H1 (cell line): ENCODE results near the gene EYA2.

Experiments
- CREB1 ChIP-seq: IDR thresholded peaks from 2 replicates; pipeline ENCODE4 v1.6.1; 2012; ENCODE audit warnings: inconsistent platforms
- PHF8 ChIP-seq: fragments of 200-600 bp; sonication (generic); conservative IDR thresholded peaks from 2 replicates; pipeline ENCODE4 v1.7.1; 2012; ENCODE audit warnings: low read depth, mild to moderate bottlenecking, inconsistent platforms, low read length, moderate library complexity
- POLR2A ChIP-seq, 2 experiments: IDR thresholded peaks; 1 replicate in 1 of 2; 2 replicates in 1 of 2; pipeline ENCODE4 v1.6.1; 2011; ENCODE audit warnings: low read depth in 2 of 2, low read length in 2 of 2, mild to moderate bottlenecking in 2 of 2; ENCODE audit errors: control extremely low read depth in 1 of 2
- POLR2AphosphoS5 ChIP-seq: IDR thresholded peaks from 2 replicates; pipeline ENCODE4 v1.6.1; 2011; ENCODE audit warnings: low read depth, low read length
- RFX5 ChIP-seq: IDR thresholded peaks from 2 replicates; pipeline ENCODE4 v1.6.1; 2011; ENCODE audit warnings: low read depth, low read length, improper control_type of control experiment, borderline replicate concordance
- RNF2 ChIP-seq: fragments of 200-900, 300-1000 bp; sonication (generic); IDR thresholded peaks from 2 replicates; pipeline ENCODE4 v1.7.1; 2016; ENCODE audit warnings: borderline replicate concordance, low read depth, mild to moderate bottlenecking, antibody characterized with exemption, low read length; ENCODE audit not compliant: poor library complexity, severe bottlenecking; ENCODE audit errors: missing control alignments
- TAF1 ChIP-seq: IDR thresholded peaks from 2 replicates; pipeline ENCODE4 v1.6.1; 2011; ENCODE audit warnings: mild to moderate bottlenecking, low read depth, low read length
- TF ChIP-seq, protein P1 (sequence below), 3 experiments: IDR thresholded peaks; 1 replicate in 2 of 3; 2 replicates in 1 of 3; pipeline versions ENCODE4 v1.5.1 to v1.6.1; 2011; ENCODE audit warnings: low read length in 3 of 3, mild to moderate bottlenecking in 3 of 3, inconsistent platforms in 2 of 3, low read depth in 1 of 3, moderate library complexity in 1 of 3; ENCODE audit not compliant: insufficient read depth in 1 of 3; ENCODE audit errors: control extremely low read depth in 1 of 3
- TF ChIP-seq, protein P2 (sequence below): IDR thresholded peaks from 2 replicates; pipeline ENCODE4 v1.6.1; 2012; ENCODE audit warnings: low read length, inconsistent platforms

DNA sequence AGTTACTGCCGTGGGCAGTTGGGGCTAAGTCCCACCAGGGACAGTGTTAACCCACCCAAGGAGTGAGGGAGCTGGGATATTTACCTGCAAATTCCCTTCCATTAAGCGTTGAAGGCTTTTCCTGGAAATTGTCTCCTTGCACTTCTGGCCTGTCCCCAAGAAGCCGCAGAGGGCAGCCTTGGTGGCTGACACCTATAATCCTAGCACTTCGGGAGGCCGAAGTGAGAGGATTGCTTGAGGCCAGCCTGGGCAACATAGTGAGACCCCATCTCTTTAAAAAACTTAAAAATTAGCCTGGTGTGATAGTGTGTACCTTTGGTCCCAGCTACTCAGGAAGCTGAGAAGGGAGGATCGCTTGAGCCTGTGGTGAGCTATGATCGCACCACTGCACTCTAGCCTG is 204.4 kb downstream of the EYA2 start:
- no peak for TF ChIP-seq POLR2A (IDR thresholded peaks at IDR 0.05; ENCODE audit: control extremely low read depth in 1 of 2, low read depth in 2 of 2, low read length in 2 of 2)
- TF ChIP-seq, protein P1, sequence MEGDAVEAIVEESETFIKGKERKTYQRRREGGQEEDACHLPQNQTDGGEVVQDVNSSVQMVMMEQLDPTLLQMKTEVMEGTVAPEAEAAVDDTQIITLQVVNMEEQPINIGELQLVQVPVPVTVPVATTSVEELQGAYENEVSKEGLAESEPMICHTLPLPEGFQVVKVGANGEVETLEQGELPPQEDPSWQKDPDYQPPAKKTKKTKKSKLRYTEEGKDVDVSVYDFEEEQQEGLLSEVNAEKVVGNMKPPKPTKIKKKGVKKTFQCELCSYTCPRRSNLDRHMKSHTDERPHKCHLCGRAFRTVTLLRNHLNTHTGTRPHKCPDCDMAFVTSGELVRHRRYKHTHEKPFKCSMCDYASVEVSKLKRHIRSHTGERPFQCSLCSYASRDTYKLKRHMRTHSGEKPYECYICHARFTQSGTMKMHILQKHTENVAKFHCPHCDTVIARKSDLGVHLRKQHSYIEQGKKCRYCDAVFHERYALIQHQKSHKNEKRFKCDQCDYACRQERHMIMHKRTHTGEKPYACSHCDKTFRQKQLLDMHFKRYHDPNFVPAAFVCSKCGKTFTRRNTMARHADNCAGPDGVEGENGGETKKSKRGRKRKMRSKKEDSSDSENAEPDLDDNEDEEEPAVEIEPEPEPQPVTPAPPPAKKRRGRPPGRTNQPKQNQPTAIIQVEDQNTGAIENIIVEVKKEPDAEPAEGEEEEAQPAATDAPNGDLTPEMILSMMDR (IDR thresholded peaks at IDR 0.05; ENCODE audit: control extremely low read depth in 1 of 3, insufficient read depth in 1 of 3, low read depth in 1 of 3, low read length in 3 of 3): no peak
- no peak for TF ChIP-seq RFX5
- TF ChIP-seq CREB1: no peak
- no peak for TF ChIP-seq POLR2AphosphoS5
- TF ChIP-seq TAF1: no peak
- no peak for TF ChIP-seq PHF8
- TF ChIP-seq, protein P2, sequence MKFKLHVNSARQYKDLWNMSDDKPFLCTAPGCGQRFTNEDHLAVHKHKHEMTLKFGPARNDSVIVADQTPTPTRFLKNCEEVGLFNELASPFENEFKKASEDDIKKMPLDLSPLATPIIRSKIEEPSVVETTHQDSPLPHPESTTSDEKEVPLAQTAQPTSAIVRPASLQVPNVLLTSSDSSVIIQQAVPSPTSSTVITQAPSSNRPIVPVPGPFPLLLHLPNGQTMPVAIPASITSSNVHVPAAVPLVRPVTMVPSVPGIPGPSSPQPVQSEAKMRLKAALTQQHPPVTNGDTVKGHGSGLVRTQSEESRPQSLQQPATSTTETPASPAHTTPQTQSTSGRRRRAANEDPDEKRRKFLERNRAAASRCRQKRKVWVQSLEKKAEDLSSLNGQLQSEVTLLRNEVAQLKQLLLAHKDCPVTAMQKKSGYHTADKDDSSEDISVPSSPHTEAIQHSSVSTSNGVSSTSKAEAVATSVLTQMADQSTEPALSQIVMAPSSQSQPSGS: no peak
- no peak for TF ChIP-seq RNF2
